ENCODE results near the gene GNB5.

DNA sequence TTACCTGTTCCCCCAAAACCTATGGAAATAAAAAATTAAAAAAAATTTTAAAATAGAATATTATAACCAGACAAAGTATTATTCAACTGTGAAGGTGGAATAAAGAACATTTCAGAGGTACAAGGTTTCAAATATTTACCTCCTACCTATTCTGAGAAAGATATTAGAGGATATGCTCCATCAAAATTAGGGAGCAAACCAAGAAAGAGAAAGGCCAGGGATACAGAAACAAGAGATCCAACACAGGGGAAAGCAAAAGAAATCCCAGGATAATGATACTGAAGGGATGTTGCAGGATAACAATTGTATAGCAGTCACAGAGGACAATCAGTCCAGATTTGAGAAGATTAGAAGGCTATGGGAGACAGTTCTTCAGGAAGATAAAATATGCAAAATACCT, 101.0 kb downstream of the GNB5 start:
- no peak for TF ChIP-seq CTCF (IDR thresholded peaks at IDR 0.05)
- TF ChIP-seq POLR2AphosphoS5 (IDR thresholded peaks at IDR 0.05; ENCODE audit: low read depth, low read length) = no peak
- TF ChIP-seq, protein P1, sequence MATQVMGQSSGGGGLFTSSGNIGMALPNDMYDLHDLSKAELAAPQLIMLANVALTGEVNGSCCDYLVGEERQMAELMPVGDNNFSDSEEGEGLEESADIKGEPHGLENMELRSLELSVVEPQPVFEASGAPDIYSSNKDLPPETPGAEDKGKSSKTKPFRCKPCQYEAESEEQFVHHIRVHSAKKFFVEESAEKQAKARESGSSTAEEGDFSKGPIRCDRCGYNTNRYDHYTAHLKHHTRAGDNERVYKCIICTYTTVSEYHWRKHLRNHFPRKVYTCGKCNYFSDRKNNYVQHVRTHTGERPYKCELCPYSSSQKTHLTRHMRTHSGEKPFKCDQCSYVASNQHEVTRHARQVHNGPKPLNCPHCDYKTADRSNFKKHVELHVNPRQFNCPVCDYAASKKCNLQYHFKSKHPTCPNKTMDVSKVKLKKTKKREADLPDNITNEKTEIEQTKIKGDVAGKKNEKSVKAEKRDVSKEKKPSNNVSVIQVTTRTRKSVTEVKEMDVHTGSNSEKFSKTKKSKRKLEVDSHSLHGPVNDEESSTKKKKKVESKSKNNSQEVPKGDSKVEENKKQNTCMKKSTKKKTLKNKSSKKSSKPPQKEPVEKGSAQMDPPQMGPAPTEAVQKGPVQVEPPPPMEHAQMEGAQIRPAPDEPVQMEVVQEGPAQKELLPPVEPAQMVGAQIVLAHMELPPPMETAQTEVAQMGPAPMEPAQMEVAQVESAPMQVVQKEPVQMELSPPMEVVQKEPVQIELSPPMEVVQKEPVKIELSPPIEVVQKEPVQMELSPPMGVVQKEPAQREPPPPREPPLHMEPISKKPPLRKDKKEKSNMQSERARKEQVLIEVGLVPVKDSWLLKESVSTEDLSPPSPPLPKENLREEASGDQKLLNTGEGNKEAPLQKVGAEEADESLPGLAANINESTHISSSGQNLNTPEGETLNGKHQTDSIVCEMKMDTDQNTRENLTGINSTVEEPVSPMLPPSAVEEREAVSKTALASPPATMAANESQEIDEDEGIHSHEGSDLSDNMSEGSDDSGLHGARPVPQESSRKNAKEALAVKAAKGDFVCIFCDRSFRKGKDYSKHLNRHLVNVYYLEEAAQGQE (IDR thresholded peaks at IDR 0.05; ENCODE audit: insufficient read depth in 1 of 2, low read depth in 2 of 2, low read length in 1 of 2) = no peak

Data from Panc1 (cell line).